Lower leg skin (tissue), 3 donors: Measurements from ENCODE around the gene SMG6.

ENCODE experiments used
- CTCF ChIP-seq, 3 donors: fragments of 450-650 bp; IDR thresholded peaks; one replicate each; pipeline ENCODE4 v1.5.1; 2016; ENCODE audit warnings: antibody characterized with exemption in 3 of 3, mild to moderate bottlenecking in 3 of 3, moderate library complexity in 2 of 3
- POLR2A ChIP-seq, 2 donors: fragments of 450-650 bp; IDR thresholded peaks; one replicate each; pipeline ENCODE4 v1.6.1; 2016 to 2017; ENCODE audit warnings: antibody characterized with exemption in 2 of 2, mild to moderate bottlenecking in 1 of 2, moderate library complexity in 1 of 2

- TF ChIP-seq CTCF (IDR thresholded peaks at IDR 0.05) (no peak), POLR2A (IDR thresholded peaks at IDR 0.05) (no peak)
Measured at GRCh38 chr17:2050300-2051060, 253.1 kb downstream of the SMG6 start.
